ENCODE data around the gene PATZ1. TPM values are rescaled to one million over a fixed set of nuclear protein-coding genes. Genes with fewer than 3 reads are reported as not detected.

Gene PATZ1
- total RNA-seq, 2 experiments from 2014 or later: 49.2 to 53.4 TPM

DNA sequence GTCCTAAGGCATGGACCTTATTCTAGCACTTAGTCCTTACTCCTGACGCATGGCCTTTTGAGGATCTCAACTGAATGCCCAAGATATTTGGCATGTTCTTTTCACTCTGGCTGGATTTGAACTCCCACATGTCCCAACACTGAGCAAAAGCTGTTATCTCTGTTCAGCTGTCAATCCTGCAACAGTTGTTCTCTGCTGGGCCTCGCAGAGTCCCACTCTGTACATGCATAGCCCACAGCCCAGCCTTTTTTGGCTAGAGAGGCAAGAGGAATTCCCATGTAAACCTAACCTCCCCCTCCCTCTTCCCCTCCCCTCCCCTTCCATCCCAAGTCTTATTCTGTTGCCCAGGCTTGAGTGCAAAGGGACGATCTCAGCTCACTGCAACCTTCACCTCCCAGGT lies 31.5 kb upstream of the PATZ1 start:
- Histone ChIP-seq H3K4me3 (ENCODE audit: low read depth, low read length, poor library complexity, severe bottlenecking) (no peak overlapping the region), H3K4me2 (ENCODE audit: low read length) (no peak overlapping the region), H4K20me1 (ENCODE audit: insufficient read depth, low read length) (no peaks in the 10 kb centered on the region), H3K9me3 (ENCODE audit: low read length) (no peaks in the 10 kb centered on the region), H3K27ac (ENCODE audit: low read depth, low read length, poor library complexity, severe bottlenecking) (no peak overlapping the region), H3K79me2 (ENCODE audit: insufficient read depth, low read depth, low read length) (no peaks in the 10 kb centered on the region), H3K4me1 (ENCODE audit: insufficient read depth, low read length, poor library complexity, severe bottlenecking) (peaks cover 4% of the 10 kb centered on the region), H3K9me2 (ENCODE audit: insufficient read depth, low read length) (no peaks in the 10 kb centered on the region), H2AFZ (ENCODE audit: low read length) (no peak overlapping the region), H3K36me3 (ENCODE audit: insufficient read depth, low read length) (no peaks in the 10 kb centered on the region)
- TF ChIP-seq EZH2phosphoT487 (IDR thresholded peaks at IDR 0.05; ENCODE audit: borderline replicate concordance, low read depth, low read length): no peak
- TF ChIP-seq, protein P1, sequence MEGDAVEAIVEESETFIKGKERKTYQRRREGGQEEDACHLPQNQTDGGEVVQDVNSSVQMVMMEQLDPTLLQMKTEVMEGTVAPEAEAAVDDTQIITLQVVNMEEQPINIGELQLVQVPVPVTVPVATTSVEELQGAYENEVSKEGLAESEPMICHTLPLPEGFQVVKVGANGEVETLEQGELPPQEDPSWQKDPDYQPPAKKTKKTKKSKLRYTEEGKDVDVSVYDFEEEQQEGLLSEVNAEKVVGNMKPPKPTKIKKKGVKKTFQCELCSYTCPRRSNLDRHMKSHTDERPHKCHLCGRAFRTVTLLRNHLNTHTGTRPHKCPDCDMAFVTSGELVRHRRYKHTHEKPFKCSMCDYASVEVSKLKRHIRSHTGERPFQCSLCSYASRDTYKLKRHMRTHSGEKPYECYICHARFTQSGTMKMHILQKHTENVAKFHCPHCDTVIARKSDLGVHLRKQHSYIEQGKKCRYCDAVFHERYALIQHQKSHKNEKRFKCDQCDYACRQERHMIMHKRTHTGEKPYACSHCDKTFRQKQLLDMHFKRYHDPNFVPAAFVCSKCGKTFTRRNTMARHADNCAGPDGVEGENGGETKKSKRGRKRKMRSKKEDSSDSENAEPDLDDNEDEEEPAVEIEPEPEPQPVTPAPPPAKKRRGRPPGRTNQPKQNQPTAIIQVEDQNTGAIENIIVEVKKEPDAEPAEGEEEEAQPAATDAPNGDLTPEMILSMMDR (conservative IDR thresholded peaks at IDR 0.05; ENCODE audit: low read length): no peak
- BruUV-seq (replicated peaks): no TSS peak
- ChIA-PET POLR2A (interaction anchor here (0.6 kb wide), 1 partner anchor 415 kb away, joined by 4 read pairs; no protein-coding TSS in a partner anchor), CTCF (ENCODE audit: unreplicated experiment) (no interaction called here)
- intact Hi-C loops (cut with micrococcal nuclease; ENCODE audit: unreplicated experiment): no loop called here
- DNase-seq (ENCODE audit: low spot score): no peak

DNA sequence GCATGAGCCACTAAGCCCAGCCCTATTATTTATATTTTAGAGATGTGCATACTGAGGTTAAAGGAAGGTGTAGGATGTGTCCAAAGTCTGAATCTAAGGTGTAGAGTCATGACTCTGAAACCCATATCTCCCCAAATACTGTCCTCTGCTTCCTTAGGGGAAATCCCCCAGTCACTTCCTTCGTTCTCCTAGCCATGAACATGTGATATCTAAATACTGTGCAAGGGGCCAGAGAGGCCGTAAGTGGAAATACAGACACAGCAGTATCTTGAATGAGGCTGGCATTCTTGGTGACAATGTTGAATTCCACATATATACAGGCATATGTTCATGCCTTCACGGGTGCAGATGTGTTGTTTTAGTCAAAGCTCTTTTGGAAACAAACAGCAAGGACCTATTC lies 21.3 kb upstream of the PATZ1 start:
- H3K27ac ChIP-seq (ENCODE audit: low read depth, low read length, poor library complexity, severe bottlenecking): no peak overlapping the region
- intact Hi-C loops (cut with micrococcal nuclease; ENCODE audit: unreplicated experiment): no loop called here
- no TSS peak for BruUV-seq (replicated peaks)
- no peaks in the 10 kb centered on the region for H3K36me3 ChIP-seq (ENCODE audit: insufficient read depth, low read length)
- CTCF ChIA-PET (ENCODE audit: unreplicated experiment): no interaction called here
- H2AFZ ChIP-seq (ENCODE audit: low read length): no peak overlapping the region
- POLR2A ChIA-PET: interaction anchor here (0.5 to 0.6 kb wide), 2 partner anchors 22 to 36 kb away, joined by 5 to 9 read pairs; no protein-coding TSS in a partner anchor
- H3K4me3 ChIP-seq (ENCODE audit: low read depth, low read length, poor library complexity, severe bottlenecking): no peak overlapping the region
- no peaks in the 10 kb centered on the region for H4K20me1 ChIP-seq (ENCODE audit: insufficient read depth, low read length)
- no peaks in the 10 kb centered on the region for H3K4me1 ChIP-seq (ENCODE audit: insufficient read depth, low read length, poor library complexity, severe bottlenecking)
- DNase-seq (ENCODE audit: low spot score): no peak
- no peaks in the 10 kb centered on the region for H3K9me3 ChIP-seq (ENCODE audit: low read length)
- H3K9me2 ChIP-seq (ENCODE audit: insufficient read depth, low read length): no peaks in the 10 kb centered on the region
- no peak for TF ChIP-seq EZH2phosphoT487 (IDR thresholded peaks at IDR 0.05; ENCODE audit: borderline replicate concordance, low read depth, low read length)
- TF ChIP-seq, protein P1 (conservative IDR thresholded peaks at IDR 0.05; ENCODE audit: low read length): no peak
- no peak overlapping the region for H3K4me2 ChIP-seq (ENCODE audit: low read length)
- H3K79me2 ChIP-seq (ENCODE audit: insufficient read depth, low read depth, low read length): no peaks in the 10 kb centered on the region

GRCh38 chr22:31363885-31364465 lies 17.8 kb upstream of the PATZ1 start:
- Histone ChIP-seq H3K36me3 (ENCODE audit: insufficient read depth, low read length) (no peaks in the 10 kb centered on the region), H3K4me2 (ENCODE audit: low read length) (no peak overlapping the region), H3K27ac (ENCODE audit: low read depth, low read length, poor library complexity, severe bottlenecking) (no peak overlapping the region), H3K4me1 (ENCODE audit: insufficient read depth, low read length, poor library complexity, severe bottlenecking) (no peaks in the 10 kb centered on the region), H4K20me1 (ENCODE audit: insufficient read depth, low read length) (no peaks in the 10 kb centered on the region), H3K79me2 (ENCODE audit: insufficient read depth, low read depth, low read length) (no peaks in the 10 kb centered on the region), H3K9me3 (ENCODE audit: low read length) (no peaks in the 10 kb centered on the region), H3K9me2 (ENCODE audit: insufficient read depth, low read length) (no peaks in the 10 kb centered on the region), H3K4me3 (ENCODE audit: low read depth, low read length, poor library complexity, severe bottlenecking) (no peak overlapping the region), H2AFZ (ENCODE audit: low read length) (no peak overlapping the region)
- no peak for DNase-seq (ENCODE audit: low spot score)
- no TSS peak for BruUV-seq (replicated peaks)
- intact Hi-C loops (cut with micrococcal nuclease; ENCODE audit: unreplicated experiment): no loop called here
- no peak for TF ChIP-seq EZH2phosphoT487 (IDR thresholded peaks at IDR 0.05; ENCODE audit: borderline replicate concordance, low read depth, low read length)
- TF ChIP-seq, protein P1 (conservative IDR thresholded peaks at IDR 0.05; ENCODE audit: low read length): no peak
- ChIA-PET CTCF (ENCODE audit: unreplicated experiment) (no interaction called here), POLR2A (no interaction called here)

Measured in OCI-LY7 (cell line).